ENCODE results near the gene ACAN. TPM values are rescaled to one million over a fixed set of nuclear protein-coding genes. Genes with fewer than 3 reads are reported as not detected.
A peak's percentile ranks its signal among the peaks of the same experiment; 100 is the strongest.

Gene ACAN
- total RNA-seq, 1 experiment from 2014 or later = 0.03 TPM

DNA sequence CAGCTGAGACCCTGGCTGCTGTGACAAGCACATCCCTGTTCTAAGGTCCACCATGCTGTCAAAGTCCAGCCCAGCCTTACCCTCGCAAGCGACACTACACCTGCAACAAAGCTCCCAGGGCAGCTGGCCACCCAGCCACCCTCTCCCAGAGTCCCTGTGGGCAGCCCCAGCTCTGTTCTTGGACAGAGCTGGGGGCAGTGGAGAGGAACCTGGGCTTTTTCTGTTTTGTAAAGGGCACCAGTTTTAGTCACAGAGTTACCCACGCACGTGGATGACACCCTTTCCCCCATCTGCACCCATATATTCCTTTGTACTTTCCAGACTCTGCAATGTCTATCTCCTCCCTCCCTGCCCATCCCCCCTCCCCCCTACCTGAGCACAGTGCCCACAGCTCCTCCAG lies 38.9 kb downstream of the ACAN start:
- ChIA-PET POLR2A (no interaction called here), CTCF (no interaction called here)
- 0 out of 2 replicates have a peak, but pooled peaks have one; percentile 17 for ATAC-seq
- BruUV-seq (replicated peaks) = no TSS peak
- H3K36me3 ChIP-seq (ENCODE audit: control insufficient read depth, insufficient read depth, low read length) = no peaks in the 10 kb centered on the region
- in situ Hi-C loops (cut with HindIII; ENCODE audit: low pct_unique_long_range_greater_than_20kb, low sequenced_read_pairs) (no loop called here), intact Hi-C loops (cut with micrococcal nuclease; ENCODE audit: unreplicated experiment) (no loop called here)
- no peaks in the 10 kb centered on the region for H3K4me1 ChIP-seq (ENCODE audit: control insufficient read depth, insufficient read depth, low read length)
- no peaks in the 10 kb centered on the region for H3K27me3 ChIP-seq (ENCODE audit: control insufficient read depth, insufficient read depth, low read length)
- TF ChIP-seq SIN3A (IDR thresholded peaks at IDR 0.05; ENCODE audit: borderline replicate concordance, insufficient read depth, low read depth, low read length) (no peak), POLR2AphosphoS5 (IDR thresholded peaks at IDR 0.05; ENCODE audit: low read depth, low read length) (no peak), TCF7L2 (IDR thresholded peaks at IDR 0.05; ENCODE audit: low read depth, low read length) (no peak)
- TF ChIP-seq, protein P1, sequence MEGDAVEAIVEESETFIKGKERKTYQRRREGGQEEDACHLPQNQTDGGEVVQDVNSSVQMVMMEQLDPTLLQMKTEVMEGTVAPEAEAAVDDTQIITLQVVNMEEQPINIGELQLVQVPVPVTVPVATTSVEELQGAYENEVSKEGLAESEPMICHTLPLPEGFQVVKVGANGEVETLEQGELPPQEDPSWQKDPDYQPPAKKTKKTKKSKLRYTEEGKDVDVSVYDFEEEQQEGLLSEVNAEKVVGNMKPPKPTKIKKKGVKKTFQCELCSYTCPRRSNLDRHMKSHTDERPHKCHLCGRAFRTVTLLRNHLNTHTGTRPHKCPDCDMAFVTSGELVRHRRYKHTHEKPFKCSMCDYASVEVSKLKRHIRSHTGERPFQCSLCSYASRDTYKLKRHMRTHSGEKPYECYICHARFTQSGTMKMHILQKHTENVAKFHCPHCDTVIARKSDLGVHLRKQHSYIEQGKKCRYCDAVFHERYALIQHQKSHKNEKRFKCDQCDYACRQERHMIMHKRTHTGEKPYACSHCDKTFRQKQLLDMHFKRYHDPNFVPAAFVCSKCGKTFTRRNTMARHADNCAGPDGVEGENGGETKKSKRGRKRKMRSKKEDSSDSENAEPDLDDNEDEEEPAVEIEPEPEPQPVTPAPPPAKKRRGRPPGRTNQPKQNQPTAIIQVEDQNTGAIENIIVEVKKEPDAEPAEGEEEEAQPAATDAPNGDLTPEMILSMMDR (IDR thresholded peaks at IDR 0.05) = no peak
- TF ChIP-seq, protein P2, sequence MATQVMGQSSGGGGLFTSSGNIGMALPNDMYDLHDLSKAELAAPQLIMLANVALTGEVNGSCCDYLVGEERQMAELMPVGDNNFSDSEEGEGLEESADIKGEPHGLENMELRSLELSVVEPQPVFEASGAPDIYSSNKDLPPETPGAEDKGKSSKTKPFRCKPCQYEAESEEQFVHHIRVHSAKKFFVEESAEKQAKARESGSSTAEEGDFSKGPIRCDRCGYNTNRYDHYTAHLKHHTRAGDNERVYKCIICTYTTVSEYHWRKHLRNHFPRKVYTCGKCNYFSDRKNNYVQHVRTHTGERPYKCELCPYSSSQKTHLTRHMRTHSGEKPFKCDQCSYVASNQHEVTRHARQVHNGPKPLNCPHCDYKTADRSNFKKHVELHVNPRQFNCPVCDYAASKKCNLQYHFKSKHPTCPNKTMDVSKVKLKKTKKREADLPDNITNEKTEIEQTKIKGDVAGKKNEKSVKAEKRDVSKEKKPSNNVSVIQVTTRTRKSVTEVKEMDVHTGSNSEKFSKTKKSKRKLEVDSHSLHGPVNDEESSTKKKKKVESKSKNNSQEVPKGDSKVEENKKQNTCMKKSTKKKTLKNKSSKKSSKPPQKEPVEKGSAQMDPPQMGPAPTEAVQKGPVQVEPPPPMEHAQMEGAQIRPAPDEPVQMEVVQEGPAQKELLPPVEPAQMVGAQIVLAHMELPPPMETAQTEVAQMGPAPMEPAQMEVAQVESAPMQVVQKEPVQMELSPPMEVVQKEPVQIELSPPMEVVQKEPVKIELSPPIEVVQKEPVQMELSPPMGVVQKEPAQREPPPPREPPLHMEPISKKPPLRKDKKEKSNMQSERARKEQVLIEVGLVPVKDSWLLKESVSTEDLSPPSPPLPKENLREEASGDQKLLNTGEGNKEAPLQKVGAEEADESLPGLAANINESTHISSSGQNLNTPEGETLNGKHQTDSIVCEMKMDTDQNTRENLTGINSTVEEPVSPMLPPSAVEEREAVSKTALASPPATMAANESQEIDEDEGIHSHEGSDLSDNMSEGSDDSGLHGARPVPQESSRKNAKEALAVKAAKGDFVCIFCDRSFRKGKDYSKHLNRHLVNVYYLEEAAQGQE (IDR thresholded peaks at IDR 0.05; ENCODE audit: insufficient read depth in 1 of 2, low read depth in 2 of 2, low read length in 1 of 2) = no peak
- no peak overlapping the region for H3K27ac ChIP-seq (ENCODE audit: low read length)
- H3K4me3 ChIP-seq (ENCODE audit: low read depth in 2 of 2, low read length in 2 of 2) = no peak overlapping the region
- H3K9me3 ChIP-seq (ENCODE audit: control insufficient read depth, insufficient read depth, low read depth, low read length) = no peaks in the 10 kb centered on the region
- no peak for DNase-seq (ENCODE audit: low read depth, low spot score)

DNA sequence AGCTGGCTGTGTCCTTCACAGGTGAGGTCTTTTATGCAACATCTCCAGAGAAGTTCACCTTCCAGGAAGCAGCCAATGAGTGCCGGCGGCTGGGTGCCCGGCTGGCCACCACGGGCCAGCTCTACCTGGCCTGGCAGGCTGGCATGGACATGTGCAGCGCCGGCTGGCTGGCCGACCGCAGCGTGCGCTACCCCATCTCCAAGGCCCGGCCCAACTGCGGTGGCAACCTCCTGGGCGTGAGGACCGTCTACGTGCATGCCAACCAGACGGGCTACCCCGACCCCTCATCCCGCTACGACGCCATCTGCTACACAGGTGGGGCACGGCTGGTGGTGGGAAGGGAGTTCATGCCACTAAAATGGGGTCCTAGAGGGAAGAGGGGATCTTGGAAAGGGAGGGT lies 40.1 kb downstream of the ACAN start:
- Histone ChIP-seq H3K36me3 (ENCODE audit: control insufficient read depth, insufficient read depth, low read length) (no peaks in the 10 kb centered on the region), H3K4me3 (ENCODE audit: low read depth in 2 of 2, low read length in 2 of 2) (no peak overlapping the region), H3K9me3 (ENCODE audit: control insufficient read depth, insufficient read depth, low read depth, low read length) (no peaks in the 10 kb centered on the region), H3K4me1 (ENCODE audit: control insufficient read depth, insufficient read depth, low read length) (no peaks in the 10 kb centered on the region), H3K27ac (ENCODE audit: low read length) (no peak overlapping the region), H3K27me3 (ENCODE audit: control insufficient read depth, insufficient read depth, low read length) (no peaks in the 10 kb centered on the region)
- intact Hi-C loops (cut with micrococcal nuclease; ENCODE audit: unreplicated experiment) (no loop called here), in situ Hi-C loops (cut with HindIII; ENCODE audit: low pct_unique_long_range_greater_than_20kb, low sequenced_read_pairs) (no loop called here)
- ChIA-PET POLR2A (no interaction called here), CTCF (interaction anchor here (0.6 kb wide), 1 partner anchor 216 kb away, joined by 4 read pairs; no protein-coding TSS in a partner anchor)
- TF ChIP-seq TCF7L2 (IDR thresholded peaks at IDR 0.05; ENCODE audit: low read depth, low read length) (no peak), SIN3A (IDR thresholded peaks at IDR 0.05; ENCODE audit: borderline replicate concordance, insufficient read depth, low read depth, low read length) (no peak), POLR2AphosphoS5 (IDR thresholded peaks at IDR 0.05; ENCODE audit: low read depth, low read length) (no peak)
- TF ChIP-seq, protein P1 (IDR thresholded peaks at IDR 0.05) = no peak
- TF ChIP-seq, protein P2 (IDR thresholded peaks at IDR 0.05; ENCODE audit: insufficient read depth in 1 of 2, low read depth in 2 of 2, low read length in 1 of 2) = no peak
- ATAC-seq = no peak
- DNase-seq (ENCODE audit: low read depth, low spot score) = no peak
- no TSS peak for BruUV-seq (replicated peaks)

Data from Panc1 (cell line).